Measurements from ENCODE around the gene ARHGEF16.

- TF ChIP-seq, protein P1, sequence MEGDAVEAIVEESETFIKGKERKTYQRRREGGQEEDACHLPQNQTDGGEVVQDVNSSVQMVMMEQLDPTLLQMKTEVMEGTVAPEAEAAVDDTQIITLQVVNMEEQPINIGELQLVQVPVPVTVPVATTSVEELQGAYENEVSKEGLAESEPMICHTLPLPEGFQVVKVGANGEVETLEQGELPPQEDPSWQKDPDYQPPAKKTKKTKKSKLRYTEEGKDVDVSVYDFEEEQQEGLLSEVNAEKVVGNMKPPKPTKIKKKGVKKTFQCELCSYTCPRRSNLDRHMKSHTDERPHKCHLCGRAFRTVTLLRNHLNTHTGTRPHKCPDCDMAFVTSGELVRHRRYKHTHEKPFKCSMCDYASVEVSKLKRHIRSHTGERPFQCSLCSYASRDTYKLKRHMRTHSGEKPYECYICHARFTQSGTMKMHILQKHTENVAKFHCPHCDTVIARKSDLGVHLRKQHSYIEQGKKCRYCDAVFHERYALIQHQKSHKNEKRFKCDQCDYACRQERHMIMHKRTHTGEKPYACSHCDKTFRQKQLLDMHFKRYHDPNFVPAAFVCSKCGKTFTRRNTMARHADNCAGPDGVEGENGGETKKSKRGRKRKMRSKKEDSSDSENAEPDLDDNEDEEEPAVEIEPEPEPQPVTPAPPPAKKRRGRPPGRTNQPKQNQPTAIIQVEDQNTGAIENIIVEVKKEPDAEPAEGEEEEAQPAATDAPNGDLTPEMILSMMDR (IDR thresholded peaks at IDR 0.05), result no peak
- TF ChIP-seq POLR2A (IDR thresholded peaks at IDR 0.05), result no peak
- no peak for TF ChIP-seq EP300 (IDR thresholded peaks at IDR 0.05)
Measured at GRCh38 chr1:3434406-3435110, 19.9 kb upstream of the ARHGEF16 start.
